ENCODE data around the gene IFIT1B.
"Not testable (repeated sequence)": the region's sequence is repeated elsewhere in the genome, so short reads cannot be mapped to it uniquely, and the experiment has no call there.

Gene IFIT1B

GRCh38 chr10:89350631-89351315, 27.1 kb upstream of the IFIT1B start:
- DNase-seq: not testable (repeated sequence)

- DNase-seq: no peak
Observed at GRCh38 chr10:89351412-89351779, 26.5 kb upstream of the IFIT1B start.

GRCh38 chr10:89351780-89352597, 25.9 kb upstream of the IFIT1B start:
- no peak for DNase-seq

GRCh38 chr10:89352802-89353201, 25.1 kb upstream of the IFIT1B start:
- DNase-seq: no peak

GRCh38 chr10:89355394-89355931, 22.4 kb upstream of the IFIT1B start:
- DNase-seq: no peak

GRCh38 chr10:89357096-89357495, 20.8 kb upstream of the IFIT1B start:
- DNase-seq: no peak

- no peak for DNase-seq
Observed at GRCh38 chr10:89357975-89358374, 19.9 kb upstream of the IFIT1B start.

- no peak for DNase-seq
Observed at GRCh38 chr10:89360157-89360556, 17.7 kb upstream of the IFIT1B start.

GRCh38 chr10:89362929-89363328, 14.9 kb upstream of the IFIT1B start:
- no peak for DNase-seq

GRCh38 chr10:89363729-89364442, 14.0 kb upstream of the IFIT1B start:
- no peak for DNase-seq

GRCh38 chr10:89364531-89364930, 13.3 kb upstream of the IFIT1B start:
- DNase-seq: no peak

- DNase-seq: no peak
Observed at GRCh38 chr10:89367529-89367928, 10.3 kb upstream of the IFIT1B start.

- no peak for DNase-seq
Observed at GRCh38 chr10:89368129-89368528, 9.7 kb upstream of the IFIT1B start.

- DNase-seq: no peak
Observed at GRCh38 chr10:89369156-89370105, 8.4 kb upstream of the IFIT1B start.

GRCh38 chr10:89371079-89371478, 6.8 kb upstream of the IFIT1B start:
- DNase-seq: no peak

- no peak for DNase-seq
Observed at GRCh38 chr10:89371987-89372386, 5.9 kb upstream of the IFIT1B start.

GRCh38 chr10:89373916-89374711, 3.7 kb upstream of the IFIT1B start:
- DNase-seq: no peak

- DNase-seq: no peak
Observed at GRCh38 chr10:89374713-89375141, 3.1 kb upstream of the IFIT1B start.

- DNase-seq: no peak
Observed at GRCh38 chr10:89379103-89379502, 1.2 kb downstream of the IFIT1B start.

GRCh38 chr10:89382757-89383156, 4.9 kb downstream of the IFIT1B start:
- DNase-seq: no peak

Measured in cortex of kidney (tissue), 1 donor.